Measurements from ENCODE around the gene ADCY3. TPM values are rescaled to one million over a fixed set of nuclear protein-coding genes. Genes with fewer than 3 reads are reported as not detected.

ADCY3 gene
- total RNA-seq, 1 donor = 42.0 TPM

DNA sequence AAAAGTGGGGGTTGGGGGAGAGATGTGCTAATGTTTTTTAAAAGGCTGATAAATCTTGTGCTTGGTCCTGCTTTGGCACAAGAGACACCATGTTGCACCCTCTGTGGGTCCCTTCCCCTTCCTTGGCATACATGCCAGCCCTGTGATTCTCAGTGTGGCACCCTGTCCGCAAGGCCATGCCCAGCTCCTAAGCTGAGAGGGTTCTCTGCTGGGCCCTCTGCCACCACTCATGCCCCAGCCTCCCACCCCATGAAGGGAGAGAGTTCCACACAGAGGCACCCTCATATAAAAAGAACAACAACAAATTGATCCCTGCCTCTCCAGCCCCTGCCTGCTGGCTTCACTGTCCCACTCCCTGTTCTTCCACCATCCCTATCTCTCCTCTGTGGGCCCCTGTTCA is 2.5 kb upstream of the ADCY3 start:
- no peak overlapping the region for H3K4me3 ChIP-seq (ENCODE audit: low read depth, low read length)
- DNase-seq (ENCODE audit: low read depth) = no peak

GRCh38 chr2:24920809-24921441 is 888 bp upstream of the ADCY3 start:
- no peak for TF ChIP-seq CTCF (IDR thresholded peaks at IDR 0.05; ENCODE audit: insufficient read depth, low read length)
- DNase-seq (ENCODE audit: low read depth) = no peak
- peak overlapping the region; percentile 76 for H3K4me3 ChIP-seq (ENCODE audit: low read depth, low read length)

More for the DNA sequence above, 2.5 kb upstream of the ADCY3 start:
- no peak for TF ChIP-seq CTCF (IDR thresholded peaks at IDR 0.05; ENCODE audit: insufficient read depth, low read length)

DNA sequence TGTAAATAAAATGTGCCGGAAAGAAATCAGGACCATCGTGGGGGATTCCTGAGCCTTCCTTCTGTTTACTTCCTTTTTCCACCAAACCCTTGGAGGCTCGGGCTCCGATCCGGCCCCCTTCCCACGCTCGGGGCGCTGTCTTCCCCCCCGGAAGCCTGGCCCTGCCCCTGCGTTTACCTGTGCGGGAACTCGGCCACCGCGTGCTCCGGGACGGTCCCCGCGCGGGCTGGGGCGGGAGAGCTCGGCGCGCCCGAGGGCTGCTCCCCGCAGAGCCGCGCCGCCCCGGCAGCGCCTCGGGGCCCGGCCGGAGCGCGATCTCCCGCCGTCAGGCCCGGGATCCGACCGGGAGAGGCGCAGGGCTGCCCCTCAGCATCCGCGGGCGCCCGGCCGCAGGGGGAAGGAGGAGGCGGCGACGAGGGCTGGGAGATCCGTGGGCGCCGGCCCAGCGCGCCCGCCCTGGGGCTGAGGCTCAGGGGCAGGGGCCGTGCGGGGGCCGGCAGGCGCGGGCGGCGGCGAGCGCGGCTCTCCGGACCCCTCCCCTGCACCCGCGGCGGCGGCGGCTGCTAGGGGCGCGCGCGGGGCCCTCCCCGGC is 435 bp downstream of the ADCY3 start:
- TF ChIP-seq CTCF (IDR thresholded peaks at IDR 0.05; ENCODE audit: insufficient read depth, low read length) = no peak
- H3K4me3 ChIP-seq (ENCODE audit: low read depth, low read length) = peak overlapping the region; percentile 76
- DNase-seq (ENCODE audit: low read depth) = no peak

- DNase-seq (ENCODE audit: low read depth) = no peak
- peak overlapping the region; percentile 76 for H3K4me3 ChIP-seq (ENCODE audit: low read depth, low read length)
- TF ChIP-seq CTCF (IDR thresholded peaks at IDR 0.05; ENCODE audit: insufficient read depth, low read length) = no peak
Observed at GRCh38 chr2:24919037-24919505, 966 bp downstream of the ADCY3 start.

GRCh38 chr2:24918326-24919036 is 1.6 kb downstream of the ADCY3 start:
- no peak for TF ChIP-seq CTCF (IDR thresholded peaks at IDR 0.05; ENCODE audit: insufficient read depth, low read length)
- no peak for DNase-seq (ENCODE audit: low read depth)
- H3K4me3 ChIP-seq (ENCODE audit: low read depth, low read length) = peak overlapping the region; percentile 76

GRCh38 chr2:24917731-24918325 is 2.2 kb downstream of the ADCY3 start:
- TF ChIP-seq CTCF (IDR thresholded peaks at IDR 0.05; ENCODE audit: insufficient read depth, low read length) = no peak
- peak overlapping the region; percentile 13 for H3K4me3 ChIP-seq (ENCODE audit: low read depth, low read length)
- no peak for DNase-seq (ENCODE audit: low read depth)
